ENCODE measurements around the gene ZAR1L. TPM values are rescaled to one million over a fixed set of nuclear protein-coding genes. Genes with fewer than 3 reads are reported as not detected.

ZAR1L gene
- total and polyA plus RNA-seq, 2 experiments from 2014 or later, result 0.31 to 0.56 TPM

DNA sequence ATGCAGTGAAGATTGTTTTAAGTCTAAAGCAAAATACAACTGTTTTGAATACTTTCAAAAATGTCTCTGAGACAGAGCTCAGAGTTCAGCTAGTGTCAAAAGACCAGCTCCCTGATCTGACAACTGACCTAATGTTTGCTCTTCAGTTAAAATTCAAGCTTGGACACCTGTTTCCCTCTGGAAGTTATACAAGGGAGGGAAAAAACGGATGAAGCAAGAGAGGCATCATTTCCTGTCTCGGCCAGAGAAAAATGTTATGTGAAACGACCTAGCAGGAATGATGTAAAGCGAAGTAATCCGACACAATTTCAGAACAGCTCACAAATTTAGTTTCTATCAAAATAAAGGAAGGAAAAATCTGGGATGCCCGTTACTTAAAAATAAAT is 59.4 kb downstream of the ZAR1L start:
- no peaks in the 10 kb centered on the region for H3K36me3 Mint-ChIP-seq (ENCODE audit: low read depth)
- H3K9me2 ChIP-seq (ENCODE audit: insufficient read depth), result no peaks in the 10 kb centered on the region
- H3K4me3 ChIP-seq, result no peak overlapping the region
- H2AFZ ChIP-seq, result no peak overlapping the region
- H3K4me3 Mint-ChIP-seq, result no peak overlapping the region
- no peaks in the 10 kb centered on the region for H3K79me2 ChIP-seq (replicated peaks; ENCODE audit: insufficient read depth)
- ATAC-seq (no peak), DNase-seq (ENCODE audit: low spot score) (no peak)
- H3K4me2 ChIP-seq, result no peak overlapping the region
- peaks cover 2% of the 10 kb centered on the region for H3K27me3 Mint-ChIP-seq (ENCODE audit: insufficient read depth, low read depth, poor library complexity)
- no peak overlapping the region for H3K27ac ChIP-seq (ENCODE audit: low read depth)
- H3K27ac Mint-ChIP-seq, result no peak overlapping the region
- no peaks in the 10 kb centered on the region for H3K36me3 ChIP-seq (ENCODE audit: insufficient read depth)
- H3K4me1 ChIP-seq (ENCODE audit: insufficient read depth), result no peaks in the 10 kb centered on the region
- H3K4me1 Mint-ChIP-seq, result no peaks in the 10 kb centered on the region
- H3F3A ChIP-seq (replicated peaks; ENCODE audit: low read depth), result no peaks in the 10 kb centered on the region
- H4K20me1 ChIP-seq (replicated peaks; ENCODE audit: insufficient read depth), result no peaks in the 10 kb centered on the region
- TF ChIP-seq CTCF (conservative IDR thresholded peaks at IDR 0.05; ENCODE audit: low read depth in 2 of 2), result no peak
- TF ChIP-seq EZH2 (IDR thresholded peaks at IDR 0.05; ENCODE audit: low read depth, unreplicated experiment), result no peak
- TF ChIP-seq ZNF114 (CRISPR knock-in tag; IDR thresholded peaks at IDR 0.05), result no peak
- TF ChIP-seq ZNF462 (CRISPR knock-in tag; IDR thresholded peaks at IDR 0.05), result no peak
- no peak for TF ChIP-seq CREB1 (CRISPR knock-in tag; IDR thresholded peaks at IDR 0.05; ENCODE audit: low read depth)
- no peak for TF ChIP-seq NANOG (IDR thresholded peaks at IDR 0.05; ENCODE audit: borderline replicate concordance)
- TF ChIP-seq ZNF331 (CRISPR knock-in tag; IDR thresholded peaks at IDR 0.05; ENCODE audit: low read depth), result no peak
- TF ChIP-seq JUNB (IDR thresholded peaks at IDR 0.05; ENCODE audit: unreplicated experiment), result no peak
- TF ChIP-seq, protein P1, sequence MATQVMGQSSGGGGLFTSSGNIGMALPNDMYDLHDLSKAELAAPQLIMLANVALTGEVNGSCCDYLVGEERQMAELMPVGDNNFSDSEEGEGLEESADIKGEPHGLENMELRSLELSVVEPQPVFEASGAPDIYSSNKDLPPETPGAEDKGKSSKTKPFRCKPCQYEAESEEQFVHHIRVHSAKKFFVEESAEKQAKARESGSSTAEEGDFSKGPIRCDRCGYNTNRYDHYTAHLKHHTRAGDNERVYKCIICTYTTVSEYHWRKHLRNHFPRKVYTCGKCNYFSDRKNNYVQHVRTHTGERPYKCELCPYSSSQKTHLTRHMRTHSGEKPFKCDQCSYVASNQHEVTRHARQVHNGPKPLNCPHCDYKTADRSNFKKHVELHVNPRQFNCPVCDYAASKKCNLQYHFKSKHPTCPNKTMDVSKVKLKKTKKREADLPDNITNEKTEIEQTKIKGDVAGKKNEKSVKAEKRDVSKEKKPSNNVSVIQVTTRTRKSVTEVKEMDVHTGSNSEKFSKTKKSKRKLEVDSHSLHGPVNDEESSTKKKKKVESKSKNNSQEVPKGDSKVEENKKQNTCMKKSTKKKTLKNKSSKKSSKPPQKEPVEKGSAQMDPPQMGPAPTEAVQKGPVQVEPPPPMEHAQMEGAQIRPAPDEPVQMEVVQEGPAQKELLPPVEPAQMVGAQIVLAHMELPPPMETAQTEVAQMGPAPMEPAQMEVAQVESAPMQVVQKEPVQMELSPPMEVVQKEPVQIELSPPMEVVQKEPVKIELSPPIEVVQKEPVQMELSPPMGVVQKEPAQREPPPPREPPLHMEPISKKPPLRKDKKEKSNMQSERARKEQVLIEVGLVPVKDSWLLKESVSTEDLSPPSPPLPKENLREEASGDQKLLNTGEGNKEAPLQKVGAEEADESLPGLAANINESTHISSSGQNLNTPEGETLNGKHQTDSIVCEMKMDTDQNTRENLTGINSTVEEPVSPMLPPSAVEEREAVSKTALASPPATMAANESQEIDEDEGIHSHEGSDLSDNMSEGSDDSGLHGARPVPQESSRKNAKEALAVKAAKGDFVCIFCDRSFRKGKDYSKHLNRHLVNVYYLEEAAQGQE (IDR thresholded peaks at IDR 0.05; ENCODE audit: unreplicated experiment), result no peak
- TF ChIP-seq POLR2AphosphoS5 (IDR thresholded peaks at IDR 0.05; ENCODE audit: low read depth), result no peak
- TF ChIP-seq, protein P2, sequence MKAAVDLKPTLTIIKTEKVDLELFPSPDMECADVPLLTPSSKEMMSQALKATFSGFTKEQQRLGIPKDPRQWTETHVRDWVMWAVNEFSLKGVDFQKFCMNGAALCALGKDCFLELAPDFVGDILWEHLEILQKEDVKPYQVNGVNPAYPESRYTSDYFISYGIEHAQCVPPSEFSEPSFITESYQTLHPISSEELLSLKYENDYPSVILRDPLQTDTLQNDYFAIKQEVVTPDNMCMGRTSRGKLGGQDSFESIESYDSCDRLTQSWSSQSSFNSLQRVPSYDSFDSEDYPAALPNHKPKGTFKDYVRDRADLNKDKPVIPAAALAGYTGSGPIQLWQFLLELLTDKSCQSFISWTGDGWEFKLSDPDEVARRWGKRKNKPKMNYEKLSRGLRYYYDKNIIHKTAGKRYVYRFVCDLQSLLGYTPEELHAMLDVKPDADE (IDR thresholded peaks at IDR 0.05), result no peak
- no peak for TF ChIP-seq EZH2phosphoT487 (IDR thresholded peaks at IDR 0.05; ENCODE audit: unreplicated experiment)
- no peak for TF ChIP-seq STAT1 (IDR thresholded peaks at IDR 0.05; ENCODE audit: unreplicated experiment)
- H3K27me3 ChIP-seq (ENCODE audit: insufficient read depth), result no peaks in the 10 kb centered on the region
- no peaks in the 10 kb centered on the region for H3K9me3 Mint-ChIP-seq
